Hepatocyte (in vitro differentiated cells): ENCODE results near the gene GPHN. TPM values are rescaled to one million over a fixed set of nuclear protein-coding genes. Genes with fewer than 3 reads are reported as not detected.

ENCODE experiments used
- DNase-seq: peaks from one replicate; pipeline ENCODE4 v3.0.0-alpha.2; 2016; ENCODE audit warnings: low spot score
- H2AFZ ChIP-seq: fragments of 200-600 bp; sonication (generic); 2 replicates; pipeline ENCODE4 v1.6.0; 2016; ENCODE audit warnings: antibody characterized with exemption, mild to moderate bottlenecking
- H3K27ac ChIP-seq: fragments of 200-600 bp; sonication (generic); 2 replicates; pipeline ENCODE4 v1.5.1; 2016; ENCODE audit warnings: mild to moderate bottlenecking
- H3K27me3 ChIP-seq: fragments of 200-600 bp; sonication (generic); 2 replicates; pipeline ENCODE4 v1.6.1; 2016
- H3K36me3 ChIP-seq: fragments of 200-600 bp; sonication (generic); replicated peaks from 2 replicates; pipeline ENCODE4 v1.5.1; 2016; ENCODE audit warnings: low read depth; ENCODE audit not compliant: insufficient read depth
- H3K4me1 ChIP-seq: fragments of 200-600 bp; sonication (generic); 2 replicates; pipeline ENCODE4 v1.5.1; 2016; ENCODE audit warnings: mild to moderate bottlenecking, moderate library complexity; ENCODE audit not compliant: insufficient read depth
- H3K4me2 ChIP-seq: fragments of 200-600 bp; sonication (generic); 2 replicates; pipeline ENCODE4 v1.6.0; 2016
- H3K4me3 ChIP-seq: fragments of 200-600 bp; sonication (generic); 2 replicates; pipeline ENCODE4 v1.5.1; 2016; ENCODE audit warnings: mild to moderate bottlenecking
- H3K79me2 ChIP-seq: fragments of 200-600 bp; sonication (generic); 2 replicates; pipeline ENCODE4 v1.6.0; 2017; ENCODE audit warnings: mild to moderate bottlenecking
- H3K9me2 ChIP-seq: fragments of 200-600 bp; sonication (generic); replicated peaks from 2 replicates; pipeline ENCODE4 v1.6.0; 2017; ENCODE audit warnings: mild to moderate bottlenecking; ENCODE audit not compliant: insufficient read depth
- H3K9me3 ChIP-seq: fragments of 200-600 bp; sonication (generic); 2 replicates; pipeline ENCODE4 v1.5.1; 2016; ENCODE audit warnings: low read depth, mild to moderate bottlenecking
- H4K20me1 ChIP-seq: fragments of 200-600 bp; sonication (generic); 2 replicates; pipeline ENCODE4 v1.6.0; 2016; ENCODE audit warnings: mild to moderate bottlenecking; ENCODE audit not compliant: insufficient read depth, poor library complexity, severe bottlenecking
- CTCF ChIP-seq: fragments of 200-600 bp; sonication (generic); IDR thresholded peaks from 2 replicates; pipeline ENCODE4 v1.5.1; 2016; ENCODE audit warnings: antibody characterized with exemption, mild to moderate bottlenecking; ENCODE audit not compliant: poor library complexity
- EZH2 ChIP-seq: fragments of 200-600 bp; sonication (generic); IDR thresholded peaks from 2 replicates; pipeline ENCODE4 v1.6.1; 2016; ENCODE audit warnings: antibody characterized with exemption, mild to moderate bottlenecking, borderline replicate concordance
- EZH2phosphoT487 ChIP-seq: fragments of 200-600 bp; sonication (generic); IDR thresholded peaks from one replicate; pipeline ENCODE4 v1.6.1; 2018; ENCODE audit warnings: antibody characterized with exemption, mild to moderate bottlenecking, low read depth, moderate library complexity; ENCODE audit not compliant: unreplicated experiment, severe bottlenecking
- WGBS: methylation state at CpG from one replicate; pipeline ENCODE4 v1.1.6; 2016; ENCODE audit warnings: low lambda C conversion rate; ENCODE audit errors: missing lambda C conversion rate; 5-methylcytosine and 5-hydroxymethylcytosine counted together
- polyA plus RNA-seq: library from polyadenylated mRNA; unstranded; fragments of >200 nt; fragmentation: Nextera tagmentation; extraction: Ambion mirVana; gene quantifications from 2 replicates; pipeline ENCODE4 v1.2.1, GENCODE V29; 2016
- total RNA-seq: library from RNA; depleted of rRNA; stranded (reverse); fragments of >200 nt; gene quantifications from 2 replicates; pipeline ENCODE4 v1.2.3, GENCODE V29; 2014

GPHN gene
- total and polyA plus RNA-seq, 2 experiments from 2014 or later = 9.3 to 10.7 TPM

DNA sequence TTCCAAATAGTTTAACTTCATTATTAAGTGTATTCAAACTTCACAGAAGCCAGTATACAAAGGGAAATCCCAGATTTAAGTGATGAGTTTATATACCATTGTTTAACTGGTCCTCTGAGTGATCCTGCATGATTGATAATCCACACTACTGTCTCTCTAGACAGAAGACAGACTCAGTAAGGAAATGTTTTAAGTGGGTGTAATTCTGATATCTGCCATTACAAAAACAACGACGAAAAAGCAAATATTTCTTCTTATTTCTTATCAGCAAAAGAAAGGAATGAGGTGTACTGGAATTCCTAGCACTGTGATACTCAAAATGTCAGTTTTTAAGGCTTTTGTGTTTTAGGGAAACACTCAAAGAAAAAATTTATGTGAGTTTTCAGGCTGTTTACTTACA is 127.5 kb downstream of the GPHN start:
- Histone ChIP-seq H3K9me3 (no peaks in the 10 kb centered on the region), H3K27me3 (no peaks in the 10 kb centered on the region), H3K9me2 (no peaks in the 10 kb centered on the region), H3K79me2 (peaks cover 10% of the 10 kb centered on the region), H4K20me1 (no peaks in the 10 kb centered on the region), H3K4me1 (no peaks in the 10 kb centered on the region), H3K36me3 (no peaks in the 10 kb centered on the region), H2AFZ (no peak overlapping the region), H3K4me3 (no peak overlapping the region), H3K27ac (no peak overlapping the region), H3K4me2 (no peak overlapping the region)
- WGBS = 16% methylated on average over 2 of the region's 2 CpGs
- TF ChIP-seq EZH2phosphoT487 (no peak), EZH2 (no peak), CTCF (no peak)
- DNase-seq = no peak

DNA sequence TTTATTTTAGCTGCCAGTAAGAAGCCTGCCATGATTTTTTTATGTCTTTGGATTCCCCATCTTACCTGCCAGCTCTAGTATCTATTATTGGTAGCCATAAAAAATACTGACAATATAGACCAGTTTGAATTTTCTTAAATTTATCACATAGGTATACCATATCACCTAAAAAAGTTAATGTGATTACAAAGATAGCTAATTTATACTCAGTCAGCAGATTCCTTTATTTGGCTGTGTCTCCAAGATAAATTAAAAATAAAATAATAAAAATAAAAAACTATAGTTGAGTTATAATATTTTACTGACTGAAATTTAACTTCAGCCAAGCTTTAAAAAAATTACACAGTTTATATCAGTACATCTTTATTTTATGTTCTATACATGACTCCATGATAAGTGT is 128.3 kb downstream of the GPHN start:
- H3K79me2 ChIP-seq = peaks cover 10% of the 10 kb centered on the region
- no peaks in the 10 kb centered on the region for H3K36me3 ChIP-seq
- no peaks in the 10 kb centered on the region for H3K4me1 ChIP-seq
- no peak overlapping the region for H2AFZ ChIP-seq
- H3K4me3 ChIP-seq = no peak overlapping the region
- H3K9me3 ChIP-seq = no peaks in the 10 kb centered on the region
- no peak overlapping the region for H3K4me2 ChIP-seq
- H3K9me2 ChIP-seq = no peaks in the 10 kb centered on the region
- H3K27me3 ChIP-seq = no peaks in the 10 kb centered on the region
- no peaks in the 10 kb centered on the region for H4K20me1 ChIP-seq
- no peak for TF ChIP-seq CTCF
- TF ChIP-seq EZH2 = no peak
- no peak for TF ChIP-seq EZH2phosphoT487
- no peak overlapping the region for H3K27ac ChIP-seq
- no peak for DNase-seq

GRCh38 chr14:66638689-66639088 is 130.7 kb downstream of the GPHN start:
- Histone ChIP-seq H4K20me1 (no peaks in the 10 kb centered on the region), H3K4me2 (no peak overlapping the region), H3K4me3 (no peak overlapping the region), H3K27me3 (no peaks in the 10 kb centered on the region), H3K9me2 (no peaks in the 10 kb centered on the region), H3K9me3 (no peaks in the 10 kb centered on the region), H3K4me1 (no peaks in the 10 kb centered on the region), H3K36me3 (no peaks in the 10 kb centered on the region), H3K27ac (no peak overlapping the region), H3K79me2 (peaks cover 5% of the 10 kb centered on the region), H2AFZ (no peak overlapping the region)
- WGBS = 94% methylated on average over 2 of the region's 2 CpGs
- DNase-seq = no peak
- TF ChIP-seq CTCF (no peak), EZH2phosphoT487 (no peak), EZH2 (no peak)
